H9 (cell line): ENCODE data around the gene STX10. TPM values are rescaled to one million over a fixed set of nuclear protein-coding genes. Genes with fewer than 3 reads are reported as not detected.

Experiments used
- DNase-seq: peaks from one replicate; pipeline ENCODE4 v3.0.0-alpha.2; 2017
- H2AFZ ChIP-seq: one replicate; pipeline ENCODE4 v1.6.1; 2013; ENCODE audit warnings: mild to moderate bottlenecking, low read length, control low read depth, moderate library complexity
- H2AK5ac ChIP-seq: 2 replicates; pipeline ENCODE4 v1.6.1; 2013; ENCODE audit warnings: low read length, control low read depth, mixed read lengths; ENCODE audit not compliant: insufficient read length
- H2BK120ac ChIP-seq: one replicate; pipeline ENCODE4 v1.6.1; 2013; ENCODE audit warnings: low read depth, mild to moderate bottlenecking, low read length, control low read depth, inconsistent platforms; ENCODE audit not compliant: poor library complexity, severe bottlenecking
- H2BK12ac ChIP-seq: 2 replicates; pipeline ENCODE4 v1.6.1; 2013; ENCODE audit warnings: low read length, control low read depth, mixed read lengths, low read depth; ENCODE audit not compliant: insufficient read length
- H2BK15ac ChIP-seq: 2 replicates; pipeline ENCODE4 v1.6.1; 2013; ENCODE audit warnings: low read depth, low read length, control low read depth
- H2BK20ac ChIP-seq: one replicate; pipeline ENCODE4 v1.6.1; 2013; ENCODE audit warnings: low read depth, mild to moderate bottlenecking, low read length, control low read depth, inconsistent platforms; ENCODE audit not compliant: poor library complexity, severe bottlenecking
- H2BK5ac ChIP-seq: 2 replicates; pipeline ENCODE4 v1.6.1; 2013; ENCODE audit warnings: low read length, control low read depth, mixed read lengths; ENCODE audit not compliant: insufficient read length
- H3K14ac ChIP-seq: 2 replicates; pipeline ENCODE4 v1.6.1; 2013; ENCODE audit warnings: low read length, control low read depth; ENCODE audit not compliant: insufficient read depth
- H3K18ac ChIP-seq: 2 replicates; pipeline ENCODE4 v1.6.1; 2013; ENCODE audit warnings: low read depth, mild to moderate bottlenecking, mixed read lengths, low read length, control low read depth; ENCODE audit not compliant: insufficient read length
- H3K23ac ChIP-seq: 2 replicates; pipeline ENCODE4 v1.6.1; 2013; ENCODE audit warnings: low read length, control low read depth, mixed read lengths, low read depth; ENCODE audit not compliant: insufficient read length
- H3K23me2 ChIP-seq: 2 replicates; pipeline ENCODE4 v1.6.1; 2013; ENCODE audit warnings: low read depth, mild to moderate bottlenecking, mixed read lengths, low read length, control low read depth; ENCODE audit not compliant: insufficient read length, poor library complexity, severe bottlenecking
- H3K27ac ChIP-seq: 2 replicates; pipeline ENCODE4 v1.5.1; 2013; ENCODE audit warnings: low read length, control low read depth, mixed read lengths, low read depth; ENCODE audit not compliant: insufficient read length
- H3K27me3 ChIP-seq: 2 replicates; pipeline ENCODE4 v1.6.1; 2013; ENCODE audit warnings: low read length, control low read depth, inconsistent platforms; ENCODE audit not compliant: insufficient read depth
- H3K4ac ChIP-seq: 2 replicates; pipeline ENCODE4 v1.6.1; 2013; ENCODE audit warnings: low read depth, mild to moderate bottlenecking, control low read depth, inconsistent platforms, low read length, moderate library complexity
- H3K4me1 ChIP-seq: 2 replicates; pipeline ENCODE4 v1.6.1; 2013; ENCODE audit warnings: low read length, control low read depth, inconsistent platforms; ENCODE audit not compliant: insufficient read depth
- H3K4me2 ChIP-seq: 2 replicates; pipeline ENCODE4 v1.6.1; 2013; ENCODE audit warnings: low read length, control low read depth, mixed read lengths; ENCODE audit not compliant: insufficient read length, insufficient read depth
- H3K56ac ChIP-seq: 2 replicates; pipeline ENCODE4 v1.6.1; 2013; ENCODE audit warnings: low read depth, mild to moderate bottlenecking, mixed read lengths, low read length, control low read depth; ENCODE audit not compliant: insufficient read length
- H3K79me1 ChIP-seq: 2 replicates; pipeline ENCODE4 v1.6.1; 2013; ENCODE audit warnings: low read depth, mild to moderate bottlenecking, moderate library complexity, low read length, control low read depth, inconsistent platforms; ENCODE audit not compliant: insufficient read depth, poor library complexity, severe bottlenecking
- H3K79me2 ChIP-seq: 2 replicates; pipeline ENCODE4 v1.6.1; 2013; ENCODE audit warnings: low read length, control low read depth, inconsistent platforms; ENCODE audit not compliant: insufficient read depth
- H3K9ac ChIP-seq: 2 replicates; pipeline ENCODE4 v1.6.1; 2013; ENCODE audit warnings: low read length, control low read depth, mixed read lengths; ENCODE audit not compliant: insufficient read length; ENCODE audit errors: extremely low read depth
- H3K9me3 ChIP-seq: one replicate; pipeline ENCODE4 v1.6.1; 2013; ENCODE audit warnings: low read depth, low read length, inconsistent platforms; ENCODE audit not compliant: control insufficient read depth
- H3T11ph ChIP-seq: one replicate; pipeline ENCODE4 v1.6.1; 2013; ENCODE audit warnings: mild to moderate bottlenecking, low read length, control low read depth, inconsistent platforms
- H4K20me1 ChIP-seq: one replicate; pipeline ENCODE4 v1.6.1; 2013; ENCODE audit not compliant: control insufficient read depth, insufficient read length, insufficient read depth
- H4K5ac ChIP-seq: 2 replicates; pipeline ENCODE4 v1.6.1; 2013; ENCODE audit warnings: low read depth, mild to moderate bottlenecking, mixed read lengths, low read length, control low read depth; ENCODE audit not compliant: insufficient read length
- H4K8ac ChIP-seq: replicated peaks from 2 replicates; pipeline ENCODE4 v1.6.1; 2013; ENCODE audit warnings: low read length, control low read depth, mixed read lengths, low read depth; ENCODE audit not compliant: insufficient read length
- H4K91ac ChIP-seq: 2 replicates; pipeline ENCODE4 v1.6.1; 2013; ENCODE audit warnings: low read depth, mild to moderate bottlenecking, moderate library complexity, mixed read lengths, low read length, control low read depth; ENCODE audit not compliant: insufficient read length
- H3K27ac Mint-ChIP-seq, 3 experiments: 2 replicates in 2 of 3; 3 replicates in 1 of 3; pipeline ENCODE4 v1.8.0; 2020 to 2021; ENCODE audit warnings: mixed read lengths in 3 of 3, mild to moderate bottlenecking in 1 of 3, moderate library complexity in 1 of 3
- H3K27me3 Mint-ChIP-seq: 2 replicates; pipeline ENCODE4 v1.8.0; 2021; ENCODE audit warnings: low read depth, mild to moderate bottlenecking, moderate library complexity, mixed read lengths
- H3K36me3 Mint-ChIP-seq, 3 experiments: 2 replicates in 2 of 3; 3 replicates in 1 of 3; pipeline ENCODE4 v1.8.0; 2020 to 2021; ENCODE audit warnings: low read depth in 3 of 3, mixed read lengths in 3 of 3; ENCODE audit not compliant: insufficient read depth in 1 of 3
- H3K4me1 Mint-ChIP-seq, 2 experiments: 2 replicates each; pipeline ENCODE4 v1.8.0; 2020; ENCODE audit warnings: mixed read lengths in 2 of 2
- H3K4me3 Mint-ChIP-seq, 2 experiments: 2 replicates in 1 of 2; 3 replicates in 1 of 2; pipeline ENCODE4 v1.8.0; 2020 to 2021; ENCODE audit warnings: mild to moderate bottlenecking in 2 of 2, mixed read lengths in 2 of 2, moderate library complexity in 1 of 2
- H3K9me3 Mint-ChIP-seq, 2 experiments: 2 replicates in 1 of 2; 3 replicates in 1 of 2; pipeline ENCODE4 v1.8.0; 2020; ENCODE audit warnings: mild to moderate bottlenecking in 2 of 2, mixed read lengths in 2 of 2, moderate library complexity in 1 of 2
- CTCF ChIP-seq: fragments of 200-600 bp; sonication (generic); conservative IDR thresholded peaks from 3 replicates; pipeline ENCODE4 v1.8.0; 2021; ENCODE audit warnings: antibody characterized with exemption, mild to moderate bottlenecking
- WGBS: extraction: QIAGEN DNeasy Blood & Tissue Kit; methylation state at CpG from one replicate; pipeline ENCODE4 v1.1.7; 2013; ENCODE audit warnings: missing lambda C conversion rate, low lambda C conversion rate, mixed read lengths; ENCODE audit not compliant: insufficient read length; ENCODE audit errors: extremely low coverage; 5-methylcytosine and 5-hydroxymethylcytosine counted together
- total RNA-seq: library from RNA; stranded (reverse); gene quantifications from 2 replicates; pipeline ENCODE4 v1.2.1, GENCODE V29; 2021

The STX10 gene
- total RNA-seq, 1 experiment from 2014 or later, result 39.4 TPM

GRCh38 chr19:13155472-13156359 lies 5.5 kb upstream of the STX10 start:
- Histone ChIP-seq H3K23ac (no peak overlapping the region), H3T11ph (no peak overlapping the region), H3K56ac (no peak overlapping the region), H4K91ac (no peak overlapping the region), H3K4me1 (peaks cover 2% of the 10 kb centered on the region; the same call in 1 of the 2 replicates), H3K79me2 (peaks cover 17% of the 10 kb centered on the region; the same call in 1 of the 2 replicates), H3K14ac (peak overlapping the region; percentile 49; the same call in 1 of the 2 replicates), H3K18ac (peak overlapping the region; percentile 75), H3K27ac (peak overlapping the region; percentile 84), H4K5ac (no peak overlapping the region), H2AK5ac (peak overlapping the region; percentile 7), H3K79me1 (no peaks in the 10 kb centered on the region), H2BK20ac (no peak overlapping the region), H4K8ac (no peak overlapping the region), H2BK120ac (no peak overlapping the region), H3K9me3 (no peaks in the 10 kb centered on the region), H2BK15ac (no peak overlapping the region), H3K27me3 (no peaks in the 10 kb centered on the region), H3K9ac (peak overlapping the region; percentile 55), H2BK12ac (no peak overlapping the region), H2BK5ac (no peak overlapping the region), H4K20me1 (no peaks in the 10 kb centered on the region), H2AFZ (no peak overlapping the region), H3K4me2 (peak overlapping the region; percentile 78), H3K4ac (no peak overlapping the region; the same call in 1 of the 2 replicates), H3K23me2 (peaks cover 16% of the 10 kb centered on the region)
- no CpG with 5 or more reads among the region's 55 CpGs for WGBS
- Mint-ChIP-seq H3K36me3 (peaks cover 14 to 21% (median 18%) of the 10 kb centered on the region in 3 experiments), H3K4me1 (peaks cover 20 to 25% of the 10 kb centered on the region in 2 experiments), H3K27ac (peak overlapping the region; percentile 98 to 99 (median 99)), H3K4me3 (peak overlapping the region; percentile 96 to 97), H3K27me3 (peaks cover 12% of the 10 kb centered on the region), H3K9me3 (peaks cover 8 to 9% of the 10 kb centered on the region in 2 experiments; a peak in 3 of 5 replicates)
- peak; percentile 94 for DNase-seq
- TF ChIP-seq CTCF, result no peak
